Kidney epithelial cell (primary cell): Measurements from ENCODE around the gene XBP1. TPM values are rescaled to one million over a fixed set of nuclear protein-coding genes. Genes with fewer than 3 reads are reported as not detected.

Experiments used
- DNase-seq: peaks from one replicate; pipeline ENCODE4 v3.0.0-alpha.2; 2010; ENCODE audit warnings: low read depth
- H3K27me3 ChIP-seq: 2 replicates; pipeline ENCODE4 v1.6.0; 2011; ENCODE audit warnings: low read length; ENCODE audit not compliant: control insufficient read depth, insufficient read depth
- H3K36me3 ChIP-seq: 2 replicates; pipeline ENCODE4 v1.5.1; 2011; ENCODE audit warnings: low read length; ENCODE audit not compliant: control insufficient read depth, insufficient read depth
- H3K4me3 ChIP-seq: 2 replicates; pipeline ENCODE4 v1.5.1; 2011; ENCODE audit warnings: low read depth, mild to moderate bottlenecking, control low read depth, low read length
- CTCF ChIP-seq: IDR thresholded peaks from 2 replicates; pipeline ENCODE4 v1.5.1; 2011; ENCODE audit warnings: mild to moderate bottlenecking, moderate library complexity, low read length, control low read depth, inconsistent platforms; ENCODE audit not compliant: insufficient read depth, poor library complexity, severe bottlenecking
- total RNA-seq: library from RNA; depleted of rRNA; stranded (reverse); fragments of >200 nt; gene quantifications from 2 replicates; pipeline ENCODE4 v1.2.3, GENCODE V29; 2015

XBP1 gene
- total RNA-seq, 1 donor from 2014 or later: 291 TPM

- H3K36me3 ChIP-seq: no peaks in the 10 kb centered on the region
- DNase-seq: no peak
- H3K4me3 ChIP-seq: no peak overlapping the region
- TF ChIP-seq CTCF: no peak
- no peaks in the 10 kb centered on the region for H3K27me3 ChIP-seq
These were observed 15.4 kb upstream of the XBP1 start for GRCh38 chr22:28815729-28816128.

- no peaks in the 10 kb centered on the region for H3K36me3 ChIP-seq
- no peak for DNase-seq
- no peak for TF ChIP-seq CTCF
- H3K4me3 ChIP-seq: no peak overlapping the region
- no peaks in the 10 kb centered on the region for H3K27me3 ChIP-seq
These were observed 14.7 kb upstream of the XBP1 start for GRCh38 chr22:28815111-28815510.

- Histone ChIP-seq H3K4me3 (no peak overlapping the region), H3K36me3 (no peaks in the 10 kb centered on the region), H3K27me3 (no peaks in the 10 kb centered on the region)
- no peak for TF ChIP-seq CTCF
- no peak for DNase-seq
These were observed 13.6 kb upstream of the XBP1 start for GRCh38 chr22:28813772-28814518.

GRCh38 chr22:28812516-28812915, 12.1 kb upstream of the XBP1 start:
- Histone ChIP-seq H3K4me3 (no peak overlapping the region), H3K36me3 (no peaks in the 10 kb centered on the region), H3K27me3 (no peaks in the 10 kb centered on the region)
- DNase-seq: no peak
- no peak for TF ChIP-seq CTCF

- no peak for DNase-seq
- no peaks in the 10 kb centered on the region for H3K36me3 ChIP-seq
- H3K27me3 ChIP-seq: no peaks in the 10 kb centered on the region
- H3K4me3 ChIP-seq: no peak overlapping the region
- no peak for TF ChIP-seq CTCF
These were observed 10.6 kb upstream of the XBP1 start for GRCh38 chr22:28810821-28811491.
